Measurements from ENCODE around the gene SS18L1. TPM values are rescaled to one million over a fixed set of nuclear protein-coding genes. Genes with fewer than 3 reads are reported as not detected.

SS18L1 gene
- total and polyA plus RNA-seq, 2 experiments from 2014 or later, result 2.1 to 13.0 TPM

- Histone ChIP-seq H4K20me1 (ENCODE audit: insufficient read depth, poor library complexity, severe bottlenecking) (no peaks in the 10 kb centered on the region), H3K4me2 (no peak overlapping the region), H3K79me2 (no peaks in the 10 kb centered on the region), H3K27me3 (no peaks in the 10 kb centered on the region), H3K9me2 (replicated peaks; ENCODE audit: insufficient read depth) (no peaks in the 10 kb centered on the region), H3K4me1 (ENCODE audit: insufficient read depth) (no peaks in the 10 kb centered on the region), H3K4me3 (no peak overlapping the region), H2AFZ (no peak overlapping the region), H3K36me3 (replicated peaks; ENCODE audit: insufficient read depth, low read depth) (no peaks in the 10 kb centered on the region), H3K9me3 (ENCODE audit: low read depth) (no peaks in the 10 kb centered on the region), H3K27ac (no peak overlapping the region)
- TF ChIP-seq EZH2 (IDR thresholded peaks at IDR 0.05; ENCODE audit: borderline replicate concordance), result no peak
- TF ChIP-seq EZH2phosphoT487 (IDR thresholded peaks at IDR 0.05; ENCODE audit: low read depth, severe bottlenecking, unreplicated experiment), result no peak
- TF ChIP-seq CTCF (IDR thresholded peaks at IDR 0.05; ENCODE audit: poor library complexity), result no peak
- no peak for DNase-seq (ENCODE audit: low spot score)
- WGBS (ENCODE audit: low lambda C conversion rate, missing lambda C conversion rate), result 97% methylated on average over 18 of the region's 18 CpGs
Measured at GRCh38 chr20:62197801-62198200, 54.2 kb downstream of the SS18L1 start.

- H3K4me1 ChIP-seq (ENCODE audit: insufficient read depth), result no peaks in the 10 kb centered on the region
- H3K27ac ChIP-seq, result no peak overlapping the region
- H3K36me3 ChIP-seq (replicated peaks; ENCODE audit: insufficient read depth, low read depth), result no peaks in the 10 kb centered on the region
- 99% methylated on average over 17 of the region's 17 CpGs for WGBS (ENCODE audit: low lambda C conversion rate, missing lambda C conversion rate)
- no peaks in the 10 kb centered on the region for H3K9me2 ChIP-seq (replicated peaks; ENCODE audit: insufficient read depth)
- no peak overlapping the region for H2AFZ ChIP-seq
- no peaks in the 10 kb centered on the region for H4K20me1 ChIP-seq (ENCODE audit: insufficient read depth, poor library complexity, severe bottlenecking)
- no peaks in the 10 kb centered on the region for H3K27me3 ChIP-seq
- TF ChIP-seq EZH2phosphoT487 (IDR thresholded peaks at IDR 0.05; ENCODE audit: low read depth, severe bottlenecking, unreplicated experiment) (no peak), CTCF (IDR thresholded peaks at IDR 0.05; ENCODE audit: poor library complexity) (no peak), EZH2 (IDR thresholded peaks at IDR 0.05; ENCODE audit: borderline replicate concordance) (no peak)
- H3K4me3 ChIP-seq, result no peak overlapping the region
- no peaks in the 10 kb centered on the region for H3K79me2 ChIP-seq
- H3K9me3 ChIP-seq (ENCODE audit: low read depth), result no peaks in the 10 kb centered on the region
- H3K4me2 ChIP-seq, result no peak overlapping the region
- DNase-seq (ENCODE audit: low spot score), result no peak
Measured at GRCh38 chr20:62198496-62198895, 54.9 kb downstream of the SS18L1 start.

GRCh38 chr20:62198931-62199330 lies 55.4 kb downstream of the SS18L1 start:
- DNase-seq (ENCODE audit: low spot score), result no peak
- Histone ChIP-seq H3K27me3 (no peaks in the 10 kb centered on the region), H3K4me1 (ENCODE audit: insufficient read depth) (no peaks in the 10 kb centered on the region), H4K20me1 (ENCODE audit: insufficient read depth, poor library complexity, severe bottlenecking) (no peaks in the 10 kb centered on the region), H3K27ac (no peak overlapping the region), H2AFZ (no peak overlapping the region), H3K9me3 (ENCODE audit: low read depth) (no peaks in the 10 kb centered on the region), H3K9me2 (replicated peaks; ENCODE audit: insufficient read depth) (no peaks in the 10 kb centered on the region), H3K36me3 (replicated peaks; ENCODE audit: insufficient read depth, low read depth) (no peaks in the 10 kb centered on the region), H3K4me3 (no peak overlapping the region), H3K79me2 (no peaks in the 10 kb centered on the region), H3K4me2 (no peak overlapping the region)
- no peak for TF ChIP-seq EZH2phosphoT487 (IDR thresholded peaks at IDR 0.05; ENCODE audit: low read depth, severe bottlenecking, unreplicated experiment)
- no peak for TF ChIP-seq EZH2 (IDR thresholded peaks at IDR 0.05; ENCODE audit: borderline replicate concordance)
- no peak for TF ChIP-seq CTCF (IDR thresholded peaks at IDR 0.05; ENCODE audit: poor library complexity)
- WGBS (ENCODE audit: low lambda C conversion rate, missing lambda C conversion rate), result 98% methylated on average over 18 of the region's 18 CpGs
